Forelimb muscle (tissue), 1 donor: ENCODE measurements around the gene GNGT2. TPM values are rescaled to one million over a fixed set of nuclear protein-coding genes. Genes with fewer than 3 reads are reported as not detected.
A peak's percentile ranks its signal among the peaks of the same experiment; 100 is the strongest.
"Not testable (repeated sequence)": the region's sequence is repeated elsewhere in the genome, so short reads cannot be mapped to it uniquely, and the experiment has no call there.

Source experiments
- DNase-seq: peaks from one replicate; pipeline ENCODE4 v3.0.0-alpha.2; 2013; ENCODE audit warnings: low read depth
- polyA plus RNA-seq: library from polyadenylated mRNA; unstranded; fragments of 120-200 nt; gene quantifications from one replicate; pipeline ENCODE4 v1.2.1, GENCODE V29; 2013; ENCODE audit not compliant: insufficient read length

Gene GNGT2
- polyA plus RNA-seq, 1 donor: 1.2 TPM

- no peak for DNase-seq
Measured at GRCh38 chr17:49203796-49204195, 6.6 kb downstream of the GNGT2 start.

GRCh38 chr17:49201481-49201927 is 8.9 kb downstream of the GNGT2 start:
- no peak for DNase-seq

DNA sequence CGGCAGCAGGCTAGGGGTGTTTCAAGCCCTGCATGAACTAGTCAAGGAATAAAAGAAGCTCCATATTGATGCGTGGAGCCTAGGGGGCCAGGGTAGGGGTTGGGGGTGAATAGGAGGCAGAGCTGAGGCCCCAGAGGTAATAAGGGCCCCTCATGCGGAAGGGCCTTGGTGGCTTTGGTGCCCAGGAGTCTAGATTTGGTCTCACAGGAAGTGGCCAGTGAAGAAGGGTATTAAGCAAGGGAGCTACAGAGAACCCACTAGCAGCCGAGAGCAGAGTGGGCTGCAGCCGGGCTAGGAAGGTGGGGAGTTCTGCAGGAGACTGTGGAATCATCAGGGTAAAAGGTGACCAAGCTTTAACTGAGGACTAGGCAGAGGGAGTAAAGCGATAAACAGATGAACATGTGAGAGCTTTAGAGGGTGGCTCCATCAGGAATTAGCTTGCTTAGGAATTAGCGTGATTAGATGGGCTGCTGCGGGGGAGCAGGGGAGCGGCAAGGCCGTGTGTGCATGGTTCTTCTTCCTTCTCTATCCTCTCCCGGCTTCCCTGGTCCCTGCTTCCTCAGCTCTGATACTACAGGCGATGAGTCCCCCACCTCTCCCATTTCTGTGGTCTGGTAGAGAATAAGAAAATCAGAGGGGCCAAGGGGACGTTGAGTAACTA is 9.8 kb downstream of the GNGT2 start:
- no peak for DNase-seq

GRCh38 chr17:49198211-49198610 is 12.2 kb downstream of the GNGT2 start:
- DNase-seq: no peak

DNA sequence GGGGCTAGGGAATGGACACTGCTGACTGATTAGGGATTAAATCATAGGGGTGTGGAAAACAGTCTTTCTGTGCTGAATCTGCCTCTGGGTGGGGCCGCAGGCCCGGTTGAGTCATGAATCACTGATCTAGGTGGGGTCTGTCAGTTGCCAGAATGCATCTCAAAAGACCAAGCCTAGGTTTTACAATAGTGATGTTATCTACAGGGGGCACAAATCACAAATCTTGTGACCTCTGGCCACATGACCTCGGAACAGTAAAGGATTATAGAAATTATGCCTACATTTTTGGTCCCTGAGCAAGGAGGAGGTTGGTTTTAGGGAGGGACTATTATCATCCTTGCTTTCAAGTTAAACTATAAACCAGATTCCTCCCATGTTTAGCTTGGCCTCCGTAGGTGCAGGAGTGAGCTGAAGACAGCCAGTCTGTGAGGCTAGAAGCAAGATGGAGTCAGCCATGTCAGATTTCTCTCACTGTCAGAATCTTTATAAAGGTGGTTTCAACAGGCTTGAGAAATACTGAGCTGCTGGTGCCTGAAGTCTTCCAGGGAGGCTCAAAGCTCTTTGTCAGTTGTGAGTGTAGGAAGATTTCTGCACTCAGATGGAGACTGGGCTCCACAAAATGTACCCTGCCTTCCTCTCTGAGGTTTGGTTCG is 12.9 kb downstream of the GNGT2 start:
- DNase-seq: no peak

- DNase-seq: no peak
Measured at GRCh38 chr17:49196520-49196919, 13.9 kb downstream of the GNGT2 start.

- no peak for DNase-seq
Measured at GRCh38 chr17:49195751-49196150, 14.6 kb downstream of the GNGT2 start.

- no peak for DNase-seq
Measured at GRCh38 chr17:49194297-49194607, 16.1 kb downstream of the GNGT2 start.

- DNase-seq: no peak
Measured at GRCh38 chr17:49193513-49194296, 16.7 kb downstream of the GNGT2 start.

- DNase-seq: peak; percentile 69
Measured at GRCh38 chr17:49191917-49192741, 18.2 kb downstream of the GNGT2 start.

- no peak for DNase-seq
Measured at GRCh38 chr17:49191409-49191916, 18.9 kb downstream of the GNGT2 start.

GRCh38 chr17:49190932-49191331 is 19.4 kb downstream of the GNGT2 start:
- no peak for DNase-seq

- DNase-seq: no peak
Measured at GRCh38 chr17:49187301-49187700, 23.1 kb downstream of the GNGT2 start.

DNA sequence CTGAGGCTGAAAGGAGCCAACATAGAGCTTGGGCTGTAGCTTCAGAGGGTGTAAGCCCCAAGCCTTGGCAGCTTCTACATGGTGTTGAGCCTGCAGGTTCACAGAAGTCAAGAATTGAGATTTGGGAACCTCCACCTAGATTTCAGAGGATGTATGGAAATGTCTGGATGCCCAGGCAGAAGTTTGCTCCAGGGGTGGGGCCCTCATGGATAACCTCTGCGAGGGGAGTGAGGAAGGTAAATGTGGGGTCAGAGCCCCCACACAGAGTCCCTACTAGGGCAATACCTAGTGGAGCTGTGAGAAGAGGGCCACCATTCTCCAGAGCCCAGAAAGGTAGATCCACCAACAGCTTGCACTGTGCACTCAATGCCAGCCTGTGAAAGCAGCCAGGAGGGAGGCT is 25.0 kb downstream of the GNGT2 start:
- DNase-seq: not testable (repeated sequence)

DNA sequence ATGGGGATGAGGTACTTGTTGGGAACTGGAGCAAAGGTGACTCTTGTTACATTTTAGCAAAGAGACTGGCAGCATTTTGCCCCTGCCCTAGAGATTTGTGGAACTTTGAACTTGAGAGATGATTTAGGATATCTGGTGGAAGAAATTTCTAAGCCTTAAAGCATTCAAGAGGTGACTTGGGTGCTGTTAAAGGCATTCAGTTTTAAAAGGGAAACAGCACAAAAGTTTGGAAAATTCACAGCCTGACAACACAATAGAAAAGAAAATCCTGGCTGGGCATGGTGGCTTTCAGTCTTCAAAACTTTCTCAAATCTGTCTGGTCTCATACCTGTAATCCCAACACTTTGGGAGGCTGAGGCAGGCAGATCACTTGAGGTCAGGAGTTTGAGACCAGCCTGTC is 25.9 kb downstream of the GNGT2 start:
- DNase-seq: not testable (repeated sequence)

GRCh38 chr17:49183801-49184200 is 26.6 kb downstream of the GNGT2 start:
- no peak for DNase-seq

GRCh38 chr17:49183341-49183740 is 27.0 kb downstream of the GNGT2 start:
- no peak for DNase-seq

DNA sequence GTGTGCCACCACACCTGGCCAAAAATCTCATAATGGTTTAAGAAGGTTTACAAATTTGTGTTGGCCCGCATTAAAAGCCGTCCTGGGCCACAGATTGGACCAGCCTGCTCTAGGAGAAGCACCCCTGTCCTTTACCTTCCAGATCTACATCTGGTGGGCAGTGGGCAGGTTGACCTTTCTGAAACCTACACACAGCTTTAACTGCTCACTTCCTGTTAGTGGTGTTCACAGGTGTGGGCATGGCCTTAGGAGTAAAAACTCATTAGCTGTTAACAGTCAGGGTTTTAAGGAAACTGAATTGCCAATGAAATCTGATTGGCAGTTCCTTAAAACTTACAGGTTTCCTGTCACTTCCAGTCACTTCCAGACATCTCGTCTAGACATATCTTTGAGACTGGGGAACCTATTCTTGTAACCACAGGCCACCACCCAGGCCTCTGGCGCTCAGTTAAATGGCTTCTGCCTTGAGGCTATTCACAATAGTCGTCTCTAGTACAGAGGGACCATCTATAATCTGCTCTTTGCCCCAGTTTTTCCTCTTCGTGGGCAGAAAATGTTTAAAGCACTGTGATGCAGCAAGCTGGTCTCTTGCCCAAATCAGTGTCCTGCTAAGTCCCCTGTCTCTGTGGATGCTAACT is 29.3 kb downstream of the GNGT2 start:
- no peak for DNase-seq

DNA sequence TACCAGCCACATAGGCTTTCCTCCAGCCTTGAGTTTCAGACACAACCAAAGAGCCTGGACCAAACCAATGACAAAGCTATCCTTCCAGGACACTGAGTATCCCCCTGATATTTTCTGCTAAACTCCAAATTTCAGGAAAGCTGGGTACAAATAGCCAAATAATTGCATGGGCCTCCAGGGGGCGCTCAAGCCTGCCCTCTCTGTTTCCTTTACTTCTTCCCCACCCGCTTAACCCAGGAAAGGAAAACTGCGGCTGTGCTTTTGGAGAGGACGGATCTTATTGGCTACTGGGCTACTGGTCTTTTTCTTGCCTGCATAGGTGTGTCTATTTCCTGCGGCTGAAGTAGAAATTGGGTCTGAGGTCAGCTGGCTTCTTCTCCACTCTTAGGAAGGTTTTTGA is 30.1 kb downstream of the GNGT2 start:
- DNase-seq: no peak

DNA sequence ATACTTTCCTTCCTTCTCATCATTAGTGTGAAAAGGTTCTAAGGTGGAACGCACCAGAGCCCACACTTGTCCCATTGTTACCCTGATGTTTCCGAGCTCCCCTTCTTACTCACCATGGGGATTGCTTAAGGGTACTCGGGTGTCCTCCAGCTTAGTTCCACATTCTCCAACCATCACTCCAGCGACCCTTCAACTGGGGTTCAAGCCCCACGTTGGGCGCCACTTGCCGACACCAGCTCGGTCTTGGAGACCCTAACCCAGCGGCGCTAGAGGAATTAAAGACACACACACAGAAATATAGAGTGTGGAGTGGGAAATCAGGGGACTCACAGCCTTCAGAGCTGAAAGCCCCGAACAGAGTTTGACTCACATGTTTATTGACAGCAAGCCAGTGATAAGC is 34.4 kb downstream of the GNGT2 start:
- DNase-seq: not testable (repeated sequence)

DNA sequence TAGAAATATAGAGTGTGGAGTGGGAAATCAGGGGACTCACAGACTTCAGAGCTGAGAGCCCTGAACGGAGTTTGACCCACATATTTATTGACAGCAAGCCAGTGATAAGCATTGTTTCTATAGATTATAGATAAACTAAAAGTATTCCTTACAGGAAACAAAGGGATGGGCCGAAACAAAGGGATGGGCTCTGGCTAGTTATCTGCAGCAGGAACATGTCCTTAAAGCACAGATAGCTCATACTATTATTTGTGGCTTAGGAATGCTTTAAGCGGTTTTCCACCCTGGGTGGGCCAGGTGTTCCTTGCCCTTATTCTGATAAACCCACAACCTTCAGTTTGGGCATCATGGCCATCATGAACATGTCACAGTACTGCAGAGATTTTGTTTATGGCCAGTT is 39.7 kb downstream of the GNGT2 start:
- not testable (repeated sequence) for DNase-seq
